SK-N-SH treated with all-trans-retinoic acid at 6 μM for 48 hours (cell line): ENCODE results near the gene MGAT5B.

Source experiments
- ATAC-seq: fragments of 200-7000 bp; cut with Tn5 transposase; 3 replicates; pipeline ENCODE4 v1.9.1; 2020; ENCODE audit warnings: mild to moderate bottlenecking, moderate library complexity
- ARNTL ChIP-seq: fragments of 450-650 bp; formaldehyde crosslinking; IDR thresholded peaks from 2 replicates; pipeline ENCODE4 v1.5.0; 2020; ENCODE audit warnings: low read depth, mild to moderate bottlenecking, moderate library complexity, borderline replicate concordance
- BACH2 ChIP-seq: fragments of 250-450 bp; sonication (Bioruptor Pico); IDR thresholded peaks from 2 replicates; pipeline ENCODE4 v1.9.0; 2021; ENCODE audit warnings: mild to moderate bottlenecking, borderline replicate concordance
- CSDC2 ChIP-seq: fragments of 250-450 bp; sonication (Bioruptor Pico); IDR thresholded peaks from 2 replicates; pipeline ENCODE4 v1.5.0; 2020; ENCODE audit warnings: mild to moderate bottlenecking, moderate library complexity
- ESRRG ChIP-seq: fragments of 250-450 bp; sonication (Bioruptor Pico); IDR thresholded peaks from 2 replicates; pipeline ENCODE4 v1.6.1; 2021; ENCODE audit warnings: mild to moderate bottlenecking
- GLIS3 ChIP-seq: fragments of 250-450 bp; sonication (Bioruptor Pico); IDR thresholded peaks from 2 replicates; pipeline ENCODE4 v1.5.0; 2020; ENCODE audit warnings: mild to moderate bottlenecking, moderate library complexity
- ISL1 ChIP-seq: fragments of 250-450 bp; sonication (Bioruptor Pico); IDR thresholded peaks from 2 replicates; pipeline ENCODE4 v2.1.2; 2022; ENCODE audit warnings: mild to moderate bottlenecking, moderate library complexity
- OSR1 ChIP-seq: fragments of 250-450 bp; sonication (Bioruptor Pico); IDR thresholded peaks from 2 replicates; pipeline ENCODE4 v1.8.0; 2022; ENCODE audit warnings: moderate library complexity, mild to moderate bottlenecking, inconsistent platforms
- PPARA ChIP-seq: fragments of 250-450 bp; sonication (Bioruptor Pico); IDR thresholded peaks from 2 replicates; pipeline ENCODE4 v1.5.0; 2020; ENCODE audit warnings: mild to moderate bottlenecking, borderline replicate concordance
- TCF4 ChIP-seq: fragments of 250-450 bp; sonication (Bioruptor Pico); IDR thresholded peaks from 2 replicates; pipeline ENCODE4 v1.8.0; 2021; ENCODE audit warnings: mild to moderate bottlenecking, moderate library complexity, borderline replicate concordance
- TOX ChIP-seq: fragments of 250-450 bp; sonication (Bioruptor Pico); IDR thresholded peaks from 2 replicates; pipeline ENCODE4 v1.8.0; 2021; ENCODE audit warnings: mild to moderate bottlenecking, moderate library complexity, borderline replicate concordance
- ZC3H10 ChIP-seq: fragments of 250-450 bp; sonication (Bioruptor Pico); IDR thresholded peaks from 2 replicates; pipeline ENCODE4 v1.5.1; 2021; ENCODE audit warnings: mild to moderate bottlenecking, moderate library complexity
- ZFP3 ChIP-seq: fragments of 250-450 bp; sonication (Bioruptor Pico); IDR thresholded peaks from 2 replicates; pipeline ENCODE4 v1.5.0; 2020; ENCODE audit warnings: mild to moderate bottlenecking, moderate library complexity
- ZFP30 ChIP-seq: fragments of 450-650 bp; formaldehyde crosslinking; IDR thresholded peaks from 2 replicates; pipeline ENCODE4 v1.5.0; 2022; ENCODE audit warnings: mild to moderate bottlenecking, moderate library complexity
- ZNF565 ChIP-seq: fragments of 450-650 bp; formaldehyde crosslinking; conservative IDR thresholded peaks from 2 replicates; pipeline ENCODE4 v1.5.0; 2020; ENCODE audit warnings: low read depth, mild to moderate bottlenecking, moderate library complexity
- ZNF70 ChIP-seq: fragments of 450-650 bp; formaldehyde crosslinking; IDR thresholded peaks from 2 replicates; pipeline ENCODE4 v1.5.0; 2020; ENCODE audit warnings: mild to moderate bottlenecking, moderate library complexity
- ZNF8 ChIP-seq: fragments of 450-650 bp; formaldehyde crosslinking; IDR thresholded peaks from 2 replicates; pipeline ENCODE4 v1.5.0; 2020; ENCODE audit warnings: mild to moderate bottlenecking, moderate library complexity
- TF ChIP-seq, protein P1 (sequence below): fragments of 250-450 bp; sonication (Bioruptor Pico); IDR thresholded peaks from 2 replicates; pipeline ENCODE4 v1.8.0; 2021; ENCODE audit warnings: low read depth, mild to moderate bottlenecking, moderate library complexity, borderline replicate concordance
- TF ChIP-seq, protein P2 (sequence below): fragments of 250-450 bp; sonication (Bioruptor Pico); IDR thresholded peaks from 2 replicates; pipeline ENCODE4 v1.8.0; 2020; ENCODE audit warnings: mild to moderate bottlenecking, moderate library complexity, borderline replicate concordance
- TF ChIP-seq, protein P3 (sequence below): fragments of 250-450 bp; sonication (Bioruptor Pico); IDR thresholded peaks from 2 replicates; pipeline ENCODE4 v1.5.1; 2020; ENCODE audit warnings: low read depth, mild to moderate bottlenecking, moderate library complexity
- TF ChIP-seq, protein P4 (sequence below): fragments of 250-450 bp; sonication (Bioruptor Pico); IDR thresholded peaks from 2 replicates; pipeline ENCODE4 v1.5.0; 2020; ENCODE audit warnings: mild to moderate bottlenecking, moderate library complexity

The MGAT5B gene

DNA sequence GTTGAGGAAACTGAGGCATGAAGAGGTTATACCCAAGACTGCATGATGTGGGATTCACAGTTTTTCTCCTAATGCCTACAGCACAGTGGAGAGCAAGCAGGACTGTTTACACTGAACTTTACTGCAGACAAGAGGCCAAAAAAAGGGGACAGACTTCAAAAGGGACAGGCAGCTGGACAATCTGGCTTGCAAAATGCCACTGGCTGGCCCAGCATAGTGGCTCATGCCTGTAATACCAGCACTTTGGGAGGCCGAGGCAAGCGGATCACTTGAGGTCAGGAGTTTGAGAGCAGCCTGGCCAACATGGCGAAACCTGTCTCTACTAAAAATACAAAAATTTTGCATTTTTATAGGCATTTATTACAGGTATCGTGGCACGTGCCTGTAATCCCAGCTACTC is 2.0 kb upstream of the MGAT5B start (continued):
- TF ChIP-seq, protein P1, sequence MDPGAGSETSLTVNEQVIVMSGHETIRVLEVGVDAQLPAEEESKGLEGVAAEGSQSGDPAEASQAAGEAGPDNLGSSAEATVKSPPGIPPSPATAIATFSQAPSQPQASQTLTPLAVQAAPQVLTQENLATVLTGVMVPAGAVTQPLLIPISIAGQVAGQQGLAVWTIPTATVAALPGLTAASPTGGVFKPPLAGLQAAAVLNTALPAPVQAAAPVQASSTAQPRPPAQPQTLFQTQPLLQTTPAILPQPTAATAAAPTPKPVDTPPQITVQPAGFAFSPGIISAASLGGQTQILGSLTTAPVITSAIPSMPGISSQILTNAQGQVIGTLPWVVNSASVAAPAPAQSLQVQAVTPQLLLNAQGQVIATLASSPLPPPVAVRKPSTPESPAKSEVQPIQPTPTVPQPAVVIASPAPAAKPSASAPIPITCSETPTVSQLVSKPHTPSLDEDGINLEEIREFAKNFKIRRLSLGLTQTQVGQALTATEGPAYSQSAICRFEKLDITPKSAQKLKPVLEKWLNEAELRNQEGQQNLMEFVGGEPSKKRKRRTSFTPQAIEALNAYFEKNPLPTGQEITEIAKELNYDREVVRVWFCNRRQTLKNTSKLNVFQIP (CRISPR knock-in tag), result no peak

DNA sequence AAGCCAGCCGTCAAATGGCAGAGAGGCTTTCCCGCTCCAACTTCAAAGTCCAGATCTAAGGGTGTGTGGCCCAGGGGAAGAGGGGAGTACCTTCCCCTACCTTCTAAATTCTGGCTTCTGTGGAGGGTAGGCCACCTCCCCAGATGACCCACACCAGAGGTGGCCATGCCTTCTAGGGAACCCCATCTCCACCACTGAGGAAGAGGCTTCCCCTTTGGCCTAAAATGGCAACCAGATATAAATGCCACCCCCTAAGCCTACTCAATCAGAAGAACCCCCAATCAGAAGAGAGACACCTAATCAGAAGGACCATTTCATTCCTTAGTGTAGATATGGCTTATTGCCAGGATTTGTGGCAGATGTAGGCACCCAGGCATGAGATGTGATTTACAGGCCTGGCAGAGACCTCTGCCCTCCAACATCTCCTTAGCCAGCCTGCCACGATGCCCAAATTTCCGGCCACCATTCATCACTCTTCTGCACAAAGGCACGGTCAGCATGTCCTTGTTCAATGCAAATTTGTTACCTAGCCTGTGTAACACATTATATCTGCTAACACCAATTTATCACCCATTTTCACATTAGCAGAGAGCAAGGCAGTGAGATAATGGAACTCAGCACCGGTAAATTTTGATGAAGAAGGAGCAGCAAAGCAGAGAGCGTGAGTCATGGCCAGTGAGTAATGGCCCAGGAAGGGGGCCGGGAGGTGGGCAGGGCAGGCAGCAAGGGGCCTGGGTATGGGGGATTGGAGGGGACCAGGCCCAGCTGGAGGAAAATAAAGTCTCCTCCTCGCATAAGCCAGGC is 1.2 kb upstream of the MGAT5B start:
- peak; percentile 52 for ATAC-seq
- TF ChIP-seq PPARA (CRISPR knock-in tag), result no peak
- TF ChIP-seq ZNF565 (CRISPR knock-in tag), result no peak
- no peak for TF ChIP-seq ESRRG (CRISPR knock-in tag)
- TF ChIP-seq, protein P1 (CRISPR knock-in tag), result no peak
- TF ChIP-seq ZFP30, result no peak
- TF ChIP-seq GLIS3 (CRISPR knock-in tag), result no peak
- TF ChIP-seq, protein P2, sequence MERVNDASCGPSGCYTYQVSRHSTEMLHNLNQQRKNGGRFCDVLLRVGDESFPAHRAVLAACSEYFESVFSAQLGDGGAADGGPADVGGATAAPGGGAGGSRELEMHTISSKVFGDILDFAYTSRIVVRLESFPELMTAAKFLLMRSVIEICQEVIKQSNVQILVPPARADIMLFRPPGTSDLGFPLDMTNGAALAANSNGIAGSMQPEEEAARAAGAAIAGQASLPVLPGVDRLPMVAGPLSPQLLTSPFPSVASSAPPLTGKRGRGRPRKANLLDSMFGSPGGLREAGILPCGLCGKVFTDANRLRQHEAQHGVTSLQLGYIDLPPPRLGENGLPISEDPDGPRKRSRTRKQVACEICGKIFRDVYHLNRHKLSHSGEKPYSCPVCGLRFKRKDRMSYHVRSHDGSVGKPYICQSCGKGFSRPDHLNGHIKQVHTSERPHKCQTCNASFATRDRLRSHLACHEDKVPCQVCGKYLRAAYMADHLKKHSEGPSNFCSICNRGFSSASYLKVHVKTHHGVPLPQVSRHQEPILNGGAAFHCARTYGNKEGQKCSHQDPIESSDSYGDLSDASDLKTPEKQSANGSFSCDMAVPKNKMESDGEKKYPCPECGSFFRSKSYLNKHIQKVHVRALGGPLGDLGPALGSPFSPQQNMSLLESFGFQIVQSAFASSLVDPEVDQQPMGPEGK (CRISPR knock-in tag), result no peak

DNA sequence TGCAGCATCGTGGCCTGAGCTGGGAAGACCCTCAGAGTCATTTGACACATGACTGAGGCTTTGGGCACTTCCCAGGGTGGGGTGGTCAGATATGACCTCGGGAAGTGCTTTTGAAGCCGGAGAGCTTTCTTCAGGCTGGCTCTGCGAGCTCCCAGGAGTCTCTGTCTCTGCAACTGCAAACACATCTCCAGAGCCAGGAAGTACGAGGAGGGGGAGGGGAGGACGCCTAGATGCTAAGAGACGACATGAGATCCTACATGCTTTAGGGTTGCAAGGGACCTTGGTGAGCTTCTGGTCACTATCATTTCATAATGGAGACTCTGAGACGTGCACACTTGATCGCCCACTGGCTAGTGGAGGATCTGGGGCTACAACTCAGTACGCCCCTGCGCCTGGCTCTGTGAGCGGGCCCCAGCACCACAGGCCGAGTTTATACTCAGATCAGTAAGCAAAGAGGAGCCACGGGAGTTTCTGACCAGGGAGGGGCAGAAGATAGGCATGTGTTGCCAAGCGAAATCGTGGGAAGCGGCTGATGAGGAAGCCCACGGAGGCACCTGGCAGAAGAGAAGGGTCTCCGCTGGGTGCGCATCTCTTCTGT is 527 bp upstream of the MGAT5B start:
- ATAC-seq, result peak; percentile 19
- TF ChIP-seq CSDC2 (CRISPR knock-in tag) (no peak), TCF4 (CRISPR knock-in tag) (no peak), TOX (CRISPR knock-in tag) (no peak), ZNF565 (CRISPR knock-in tag) (no peak), ZC3H10 (CRISPR knock-in tag) (no peak), PPARA (CRISPR knock-in tag) (no peak), ZFP30 (no peak), BACH2 (CRISPR knock-in tag) (no peak), ZFP3 (no peak), ISL1 (CRISPR knock-in tag) (no peak)
- TF ChIP-seq, protein P1 (CRISPR knock-in tag), result no peak
- TF ChIP-seq, protein P3, sequence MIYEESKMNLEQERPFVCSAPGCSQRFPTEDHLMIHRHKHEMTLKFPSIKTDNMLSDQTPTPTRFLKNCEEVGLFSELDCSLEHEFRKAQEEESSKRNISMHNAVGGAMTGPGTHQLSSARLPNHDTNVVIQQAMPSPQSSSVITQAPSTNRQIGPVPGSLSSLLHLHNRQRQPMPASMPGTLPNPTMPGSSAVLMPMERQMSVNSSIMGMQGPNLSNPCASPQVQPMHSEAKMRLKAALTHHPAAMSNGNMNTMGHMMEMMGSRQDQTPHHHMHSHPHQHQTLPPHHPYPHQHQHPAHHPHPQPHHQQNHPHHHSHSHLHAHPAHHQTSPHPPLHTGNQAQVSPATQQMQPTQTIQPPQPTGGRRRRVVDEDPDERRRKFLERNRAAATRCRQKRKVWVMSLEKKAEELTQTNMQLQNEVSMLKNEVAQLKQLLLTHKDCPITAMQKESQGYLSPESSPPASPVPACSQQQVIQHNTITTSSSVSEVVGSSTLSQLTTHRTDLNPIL (CRISPR knock-in tag), result no peak

DNA sequence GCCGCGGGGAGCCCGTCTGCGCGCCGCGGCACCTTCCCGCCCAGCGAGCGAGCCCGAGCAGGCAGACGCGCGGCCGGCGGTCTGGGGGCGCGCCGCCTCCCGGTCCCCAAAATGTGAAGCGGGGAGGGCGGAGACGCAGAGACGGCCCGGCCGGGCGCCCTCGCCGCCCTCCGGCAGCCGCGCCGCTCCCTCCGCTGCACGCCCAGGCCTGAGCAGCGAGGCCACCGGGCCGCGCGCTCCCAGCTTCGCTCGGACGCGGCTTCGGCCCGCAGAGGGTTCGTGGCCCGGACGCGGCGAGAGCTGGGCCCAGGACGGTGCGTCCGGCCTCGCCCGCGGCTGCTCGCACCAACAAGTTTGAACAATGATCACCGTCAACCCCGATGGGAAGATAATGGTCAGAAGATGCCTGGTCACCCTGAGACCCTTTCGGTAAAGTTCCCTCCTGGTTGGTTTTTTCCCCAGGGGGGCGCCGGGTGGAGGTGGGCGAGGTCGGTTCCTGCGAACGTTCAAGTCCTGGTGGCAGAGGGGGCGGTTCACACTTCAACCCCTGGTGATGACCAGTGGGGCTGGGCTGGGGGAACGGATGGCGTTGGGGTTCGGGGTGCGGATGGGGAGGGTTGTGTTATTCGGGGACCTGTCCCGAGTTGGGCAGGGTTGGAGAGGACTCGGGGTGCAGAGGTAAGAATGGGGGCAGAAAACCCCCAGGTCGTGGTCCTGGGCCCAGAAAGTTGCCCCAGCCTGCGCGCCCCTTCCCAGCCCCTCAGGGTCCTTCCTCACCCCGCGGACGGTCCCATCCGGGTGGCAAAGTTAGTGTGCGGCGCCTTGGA is 678 bp downstream of the MGAT5B start:
- ATAC-seq, result no peak
- TF ChIP-seq BACH2 (CRISPR knock-in tag) (no peak), ESRRG (CRISPR knock-in tag) (no peak), OSR1 (CRISPR knock-in tag) (no peak), ZNF70 (CRISPR knock-in tag) (no peak), ARNTL (CRISPR knock-in tag) (no peak), ZNF8 (no peak)
- TF ChIP-seq, protein P1 (CRISPR knock-in tag), result no peak
- TF ChIP-seq, protein P4, sequence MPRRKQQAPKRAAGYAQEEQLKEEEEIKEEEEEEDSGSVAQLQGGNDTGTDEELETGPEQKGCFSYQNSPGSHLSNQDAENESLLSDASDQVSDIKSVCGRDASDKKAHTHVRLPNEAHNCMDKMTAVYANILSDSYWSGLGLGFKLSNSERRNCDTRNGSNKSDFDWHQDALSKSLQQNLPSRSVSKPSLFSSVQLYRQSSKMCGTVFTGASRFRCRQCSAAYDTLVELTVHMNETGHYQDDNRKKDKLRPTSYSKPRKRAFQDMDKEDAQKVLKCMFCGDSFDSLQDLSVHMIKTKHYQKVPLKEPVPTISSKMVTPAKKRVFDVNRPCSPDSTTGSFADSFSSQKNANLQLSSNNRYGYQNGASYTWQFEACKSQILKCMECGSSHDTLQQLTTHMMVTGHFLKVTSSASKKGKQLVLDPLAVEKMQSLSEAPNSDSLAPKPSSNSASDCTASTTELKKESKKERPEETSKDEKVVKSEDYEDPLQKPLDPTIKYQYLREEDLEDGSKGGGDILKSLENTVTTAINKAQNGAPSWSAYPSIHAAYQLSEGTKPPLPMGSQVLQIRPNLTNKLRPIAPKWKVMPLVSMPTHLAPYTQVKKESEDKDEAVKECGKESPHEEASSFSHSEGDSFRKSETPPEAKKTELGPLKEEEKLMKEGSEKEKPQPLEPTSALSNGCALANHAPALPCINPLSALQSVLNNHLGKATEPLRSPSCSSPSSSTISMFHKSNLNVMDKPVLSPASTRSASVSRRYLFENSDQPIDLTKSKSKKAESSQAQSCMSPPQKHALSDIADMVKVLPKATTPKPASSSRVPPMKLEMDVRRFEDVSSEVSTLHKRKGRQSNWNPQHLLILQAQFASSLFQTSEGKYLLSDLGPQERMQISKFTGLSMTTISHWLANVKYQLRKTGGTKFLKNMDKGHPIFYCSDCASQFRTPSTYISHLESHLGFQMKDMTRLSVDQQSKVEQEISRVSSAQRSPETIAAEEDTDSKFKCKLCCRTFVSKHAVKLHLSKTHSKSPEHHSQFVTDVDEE (CRISPR knock-in tag), result no peak
